ENCODE results near the gene MYO1F.
"Not testable (repeated sequence)": the region's sequence is repeated elsewhere in the genome, so short reads cannot be mapped to it uniquely, and the experiment has no call there.

Gene MYO1F

DNA sequence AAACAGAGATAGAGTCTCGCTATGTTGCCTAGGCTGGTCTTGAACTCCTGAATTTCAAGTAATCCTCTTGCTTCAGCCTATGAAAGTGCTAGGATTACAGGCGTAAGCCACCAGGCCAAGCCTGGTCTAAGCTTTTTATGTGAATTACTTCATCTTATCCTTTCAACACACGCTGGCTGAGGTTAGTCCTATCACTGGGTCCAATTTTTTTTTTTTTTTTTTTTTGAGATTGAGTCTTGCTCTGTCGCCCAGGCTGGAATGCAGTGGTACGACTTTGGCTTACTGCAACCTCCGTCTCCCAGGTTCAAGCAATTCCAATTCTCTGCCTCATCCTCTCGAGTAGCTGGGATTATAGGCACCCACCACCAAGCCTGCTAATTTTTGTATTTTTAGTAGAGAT lies 10.4 kb downstream of the MYO1F start:
- Histone ChIP-seq H3K36me3 (ENCODE audit: insufficient read depth) (no peaks in the 10 kb centered on the region), H2AFZ (ENCODE audit: low read depth) (no peak overlapping the region), H3K79me2 (ENCODE audit: insufficient read depth, low read depth) (no peaks in the 10 kb centered on the region), H3K4me2 (no peak overlapping the region), H3K27me3 (ENCODE audit: insufficient read depth, low read depth) (peaks cover 5% of the 10 kb centered on the region), H4K20me1 (ENCODE audit: insufficient read depth) (no peaks in the 10 kb centered on the region), H3K27ac (no peak overlapping the region), H3K4me1 (ENCODE audit: low read depth, poor library complexity, severe bottlenecking) (peaks cover 14% of the 10 kb centered on the region), H3K4me3 (IDR thresholded peaks at IDR 0.05; ENCODE audit: insufficient read depth, low read depth, low read length) (no peak overlapping the region), H3K9ac (no peak overlapping the region)
- TF ChIP-seq, protein P1, sequence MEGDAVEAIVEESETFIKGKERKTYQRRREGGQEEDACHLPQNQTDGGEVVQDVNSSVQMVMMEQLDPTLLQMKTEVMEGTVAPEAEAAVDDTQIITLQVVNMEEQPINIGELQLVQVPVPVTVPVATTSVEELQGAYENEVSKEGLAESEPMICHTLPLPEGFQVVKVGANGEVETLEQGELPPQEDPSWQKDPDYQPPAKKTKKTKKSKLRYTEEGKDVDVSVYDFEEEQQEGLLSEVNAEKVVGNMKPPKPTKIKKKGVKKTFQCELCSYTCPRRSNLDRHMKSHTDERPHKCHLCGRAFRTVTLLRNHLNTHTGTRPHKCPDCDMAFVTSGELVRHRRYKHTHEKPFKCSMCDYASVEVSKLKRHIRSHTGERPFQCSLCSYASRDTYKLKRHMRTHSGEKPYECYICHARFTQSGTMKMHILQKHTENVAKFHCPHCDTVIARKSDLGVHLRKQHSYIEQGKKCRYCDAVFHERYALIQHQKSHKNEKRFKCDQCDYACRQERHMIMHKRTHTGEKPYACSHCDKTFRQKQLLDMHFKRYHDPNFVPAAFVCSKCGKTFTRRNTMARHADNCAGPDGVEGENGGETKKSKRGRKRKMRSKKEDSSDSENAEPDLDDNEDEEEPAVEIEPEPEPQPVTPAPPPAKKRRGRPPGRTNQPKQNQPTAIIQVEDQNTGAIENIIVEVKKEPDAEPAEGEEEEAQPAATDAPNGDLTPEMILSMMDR (conservative IDR thresholded peaks at IDR 0.05; ENCODE audit: low read depth, low read length), result no peak

DNA sequence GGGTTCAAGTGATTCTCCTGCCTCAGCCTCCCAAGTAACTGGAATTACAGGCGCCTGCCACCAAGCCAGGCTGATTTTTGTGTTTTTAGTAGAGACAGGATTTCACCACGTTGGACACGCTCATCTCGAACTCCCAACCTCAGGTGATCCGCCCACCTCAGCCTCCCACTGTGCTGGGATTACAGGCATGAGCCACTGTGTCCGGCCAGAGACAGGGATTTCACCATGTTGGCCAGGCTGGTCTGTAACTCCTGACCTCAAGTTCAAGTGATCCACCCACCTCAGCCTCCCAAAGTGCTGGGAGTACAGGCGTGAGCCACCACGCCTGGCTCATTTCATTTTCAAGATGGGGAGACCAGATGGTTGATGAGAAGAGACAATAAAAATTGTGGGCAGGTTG lies 12.4 kb downstream of the MYO1F start:
- Histone ChIP-seq H3K27me3 (ENCODE audit: insufficient read depth, low read depth) (peaks cover 12% of the 10 kb centered on the region), H3K4me1 (ENCODE audit: low read depth, poor library complexity, severe bottlenecking) (peaks cover 14% of the 10 kb centered on the region)
- not testable (repeated sequence) for H3K4me3 ChIP-seq (IDR thresholded peaks at IDR 0.05; ENCODE audit: insufficient read depth, low read depth, low read length); H3K27ac ChIP-seq; H2AFZ ChIP-seq (ENCODE audit: low read depth); H4K20me1 ChIP-seq (ENCODE audit: insufficient read depth); H3K9ac ChIP-seq; H3K36me3 ChIP-seq (ENCODE audit: insufficient read depth); H3K4me2 ChIP-seq; H3K79me2 ChIP-seq (ENCODE audit: insufficient read depth, low read depth)

DNA sequence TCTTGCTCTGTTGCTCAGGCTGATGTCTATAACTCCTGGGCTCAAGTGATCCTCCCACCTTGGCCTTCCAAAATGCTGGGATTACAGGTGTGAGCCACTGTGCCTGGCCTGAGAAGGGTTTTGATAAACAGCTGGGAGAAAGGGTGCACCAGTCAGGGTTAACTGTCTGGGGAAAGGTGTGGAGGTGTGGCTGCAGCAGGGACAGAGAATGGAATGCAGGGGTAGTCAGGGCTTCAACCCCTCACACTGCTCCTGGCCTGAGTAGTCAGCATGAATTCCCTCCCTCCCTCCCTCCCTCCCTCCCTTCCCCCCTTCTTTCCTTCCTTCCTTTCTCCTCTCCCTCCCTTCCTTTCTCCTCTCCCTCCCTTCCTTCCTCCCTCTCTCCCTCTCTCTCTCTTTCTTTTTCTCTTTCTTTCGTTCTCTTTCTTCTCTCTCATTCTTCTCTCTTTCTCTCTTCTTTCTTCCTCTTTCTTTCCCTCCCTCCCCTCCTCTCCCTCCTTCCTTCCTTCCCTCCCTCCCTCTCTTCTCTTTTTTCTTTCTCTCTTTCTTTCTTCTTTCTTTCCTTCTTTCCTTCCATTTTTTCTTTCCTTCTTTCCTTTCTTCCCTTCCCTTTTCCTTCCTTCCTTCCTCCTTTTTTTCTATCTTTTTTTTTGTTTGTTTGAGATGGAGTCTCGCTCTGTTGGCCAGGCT lies 16.0 kb downstream of the MYO1F start:
- TF ChIP-seq, protein P1 (conservative IDR thresholded peaks at IDR 0.05; ENCODE audit: low read depth, low read length), result no peak

DNA sequence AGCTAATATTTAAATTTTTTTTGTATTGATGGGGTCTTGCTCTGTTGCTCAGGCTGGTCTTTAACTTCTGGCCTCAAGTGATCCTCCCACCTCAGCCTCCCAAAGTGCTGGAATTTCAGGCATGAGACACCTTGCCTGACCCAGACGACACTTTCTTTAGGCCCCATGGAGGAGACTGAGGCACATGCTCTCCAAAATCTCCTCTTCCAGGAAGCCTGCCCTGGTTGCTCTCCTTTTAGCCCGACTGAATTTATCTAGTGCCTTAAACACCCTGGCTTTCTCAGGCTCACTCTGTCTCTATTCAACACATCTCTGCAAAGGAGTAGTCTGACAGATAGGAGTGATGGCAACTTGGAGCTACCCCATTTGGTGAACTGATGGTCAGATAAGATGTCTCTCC lies 18.9 kb downstream of the MYO1F start:
- Histone ChIP-seq H2AFZ (ENCODE audit: low read depth) (no peak overlapping the region), H3K4me2 (no peak overlapping the region), H3K4me3 (IDR thresholded peaks at IDR 0.05; ENCODE audit: insufficient read depth, low read depth, low read length) (no peak overlapping the region), H3K27me3 (ENCODE audit: insufficient read depth, low read depth) (peaks cover 32% of the 10 kb centered on the region), H3K4me1 (ENCODE audit: low read depth, poor library complexity, severe bottlenecking) (no peaks in the 10 kb centered on the region), H4K20me1 (ENCODE audit: insufficient read depth) (no peaks in the 10 kb centered on the region), H3K36me3 (ENCODE audit: insufficient read depth) (no peaks in the 10 kb centered on the region), H3K79me2 (ENCODE audit: insufficient read depth, low read depth) (no peaks in the 10 kb centered on the region), H3K9ac (no peak overlapping the region), H3K27ac (no peak overlapping the region)
- TF ChIP-seq, protein P1 (conservative IDR thresholded peaks at IDR 0.05; ENCODE audit: low read depth, low read length), result no peak

More for the DNA sequence above, 16.0 kb downstream of the MYO1F start:
- Histone ChIP-seq H4K20me1 (ENCODE audit: insufficient read depth) (no peaks in the 10 kb centered on the region), H3K27ac (no peak overlapping the region), H3K79me2 (ENCODE audit: insufficient read depth, low read depth) (no peaks in the 10 kb centered on the region), H3K36me3 (ENCODE audit: insufficient read depth) (no peaks in the 10 kb centered on the region), H3K9ac (no peak overlapping the region), H3K4me2 (no peak overlapping the region), H3K4me1 (ENCODE audit: low read depth, poor library complexity, severe bottlenecking) (no peaks in the 10 kb centered on the region), H2AFZ (ENCODE audit: low read depth) (no peak overlapping the region), H3K27me3 (ENCODE audit: insufficient read depth, low read depth) (peaks cover 28% of the 10 kb centered on the region), H3K4me3 (IDR thresholded peaks at IDR 0.05; ENCODE audit: insufficient read depth, low read depth, low read length) (no peak overlapping the region)

DNA sequence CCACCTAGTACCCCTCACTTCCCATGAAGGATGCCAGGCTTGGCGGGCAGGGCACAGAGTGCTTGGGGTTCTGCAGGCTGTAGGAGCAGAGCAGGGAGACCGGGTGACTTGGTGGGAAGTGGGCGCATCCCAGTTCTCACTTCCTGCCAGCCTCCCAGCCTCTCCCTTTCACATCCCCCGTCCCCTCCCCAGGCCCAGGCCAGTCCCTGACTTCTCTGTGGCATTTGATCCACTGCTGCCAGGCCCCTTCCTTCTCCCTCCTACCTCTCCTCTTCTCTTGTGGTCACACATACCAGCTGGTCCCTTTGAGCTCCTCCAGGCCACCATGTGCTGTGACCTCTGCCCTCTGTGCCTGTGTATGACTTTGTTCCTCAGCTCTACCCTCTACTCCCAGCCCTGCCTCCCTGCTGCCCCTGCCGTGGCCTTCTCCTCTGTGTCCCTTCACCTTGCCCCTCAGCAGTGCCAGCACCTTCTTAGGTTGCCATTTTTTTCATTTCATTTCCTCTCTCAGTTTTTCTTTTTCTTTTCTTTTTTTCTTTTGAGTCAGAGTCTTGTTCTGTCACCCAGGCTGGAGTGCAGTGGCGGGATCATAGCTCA lies 19.5 kb downstream of the MYO1F start:
- Histone ChIP-seq H3K4me3 (IDR thresholded peaks at IDR 0.05; ENCODE audit: insufficient read depth, low read depth, low read length) (no peak overlapping the region), H4K20me1 (ENCODE audit: insufficient read depth) (no peaks in the 10 kb centered on the region), H2AFZ (ENCODE audit: low read depth) (no peak overlapping the region), H3K4me1 (ENCODE audit: low read depth, poor library complexity, severe bottlenecking) (no peaks in the 10 kb centered on the region), H3K27ac (no peak overlapping the region), H3K79me2 (ENCODE audit: insufficient read depth, low read depth) (no peaks in the 10 kb centered on the region), H3K36me3 (ENCODE audit: insufficient read depth) (no peaks in the 10 kb centered on the region), H3K9ac (no peak overlapping the region), H3K4me2 (no peak overlapping the region), H3K27me3 (ENCODE audit: insufficient read depth, low read depth) (peaks cover 32% of the 10 kb centered on the region)
- TF ChIP-seq, protein P1 (conservative IDR thresholded peaks at IDR 0.05; ENCODE audit: low read depth, low read length), result no peak

DNA sequence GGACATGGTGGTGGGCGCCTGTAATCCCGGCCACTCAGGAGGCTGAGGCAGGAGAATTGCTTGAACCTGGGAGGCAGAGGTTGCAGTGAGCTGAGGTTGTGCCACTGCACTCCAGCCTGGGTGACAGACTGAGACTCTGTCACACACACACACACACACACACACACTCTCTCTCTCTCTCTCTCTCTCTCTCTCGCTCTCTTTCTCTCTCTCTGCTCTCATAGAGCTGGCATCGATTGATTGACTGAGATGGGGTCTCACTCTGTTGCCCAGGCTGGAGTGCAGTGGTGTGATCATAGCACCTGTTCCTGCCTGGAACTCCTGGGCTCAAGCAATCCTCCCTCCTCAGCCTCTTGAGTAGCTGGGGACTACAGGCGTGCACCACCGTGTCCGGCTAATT lies 23.5 kb downstream of the MYO1F start:
- not testable (repeated sequence) for H3K4me1 ChIP-seq (ENCODE audit: low read depth, poor library complexity, severe bottlenecking); H3K9ac ChIP-seq; H3K4me2 ChIP-seq; H2AFZ ChIP-seq (ENCODE audit: low read depth); H3K27ac ChIP-seq; H3K36me3 ChIP-seq (ENCODE audit: insufficient read depth); H3K4me3 ChIP-seq (IDR thresholded peaks at IDR 0.05; ENCODE audit: insufficient read depth, low read depth, low read length); H4K20me1 ChIP-seq (ENCODE audit: insufficient read depth); H3K79me2 ChIP-seq (ENCODE audit: insufficient read depth, low read depth)
- peaks cover 37% of the 10 kb centered on the region; the same call in 1 of the 2 replicates for H3K27me3 ChIP-seq (ENCODE audit: insufficient read depth, low read depth)
